WERI-Rb-1 (cell line): ENCODE results near the gene B3GNT7.

Experiments
- DNase-seq: peaks from one replicate; pipeline ENCODE4 v3.0.0-alpha.2; 2020
- H3K27ac ChIP-seq: fragments of 250-450 bp; sonication (Bioruptor Pico); 2 replicates; pipeline ENCODE4 v1.5.1; 2020; ENCODE audit warnings: mild to moderate bottlenecking, moderate library complexity
- H3K27me3 ChIP-seq: fragments of 250-450 bp; sonication (Bioruptor Pico); 2 replicates; pipeline ENCODE4 v1.5.1; 2021; ENCODE audit warnings: mild to moderate bottlenecking, low read depth, moderate library complexity; ENCODE audit not compliant: insufficient read depth, severe bottlenecking
- H3K36me3 ChIP-seq: fragments of 250-450 bp; sonication (Bioruptor Pico); 2 replicates; pipeline ENCODE4 v1.5.1; 2020; ENCODE audit warnings: mild to moderate bottlenecking, moderate library complexity
- H3K4me3 ChIP-seq: 2 replicates; pipeline ENCODE4 v1.5.1; 2011; ENCODE audit warnings: low read depth, mild to moderate bottlenecking, control low read depth, low read length
- H3K9me3 ChIP-seq: fragments of 250-450 bp; sonication (Bioruptor Pico); 2 replicates; pipeline ENCODE4 v1.5.1; 2021; ENCODE audit warnings: mild to moderate bottlenecking, moderate library complexity; ENCODE audit not compliant: severe bottlenecking
- TF ChIP-seq, protein P1 (sequence below): IDR thresholded peaks from 2 replicates; pipeline ENCODE4 v1.5.1; 2011; ENCODE audit warnings: low read depth, mild to moderate bottlenecking, control low read depth, inconsistent platforms, low read length

Gene B3GNT7

DNA sequence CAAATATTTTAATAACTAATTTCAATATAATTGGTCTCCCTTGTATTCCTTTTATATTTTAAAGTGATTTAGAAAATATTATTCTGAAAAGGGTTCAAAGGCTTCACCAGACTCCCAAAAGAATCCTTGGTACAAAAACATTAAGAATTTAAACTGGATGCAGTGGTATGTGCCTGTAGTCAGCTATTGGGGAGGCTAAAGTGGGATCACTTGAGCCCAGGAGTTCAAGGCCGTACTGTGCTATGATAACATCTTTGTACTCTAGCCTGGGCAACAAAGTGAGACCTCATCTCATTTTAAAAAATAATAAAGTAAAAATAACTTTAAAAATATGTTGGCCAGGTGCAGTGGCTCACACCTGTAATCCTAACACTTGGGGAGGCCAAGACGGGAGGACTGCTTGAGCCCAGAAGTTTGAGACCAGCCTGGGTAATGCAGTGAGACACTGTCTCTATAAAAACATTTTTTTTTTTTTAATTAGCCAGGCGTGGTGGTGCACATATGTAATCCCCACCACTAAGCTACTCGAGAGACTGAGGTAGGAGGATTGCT lies 54.1 kb downstream of the B3GNT7 start:
- H3K36me3 ChIP-seq: peaks cover 30% of the 10 kb centered on the region
- H3K27ac ChIP-seq: no peak overlapping the region
- H3K9me3 ChIP-seq: no peaks in the 10 kb centered on the region
- DNase-seq: no peak
- TF ChIP-seq, protein P1, sequence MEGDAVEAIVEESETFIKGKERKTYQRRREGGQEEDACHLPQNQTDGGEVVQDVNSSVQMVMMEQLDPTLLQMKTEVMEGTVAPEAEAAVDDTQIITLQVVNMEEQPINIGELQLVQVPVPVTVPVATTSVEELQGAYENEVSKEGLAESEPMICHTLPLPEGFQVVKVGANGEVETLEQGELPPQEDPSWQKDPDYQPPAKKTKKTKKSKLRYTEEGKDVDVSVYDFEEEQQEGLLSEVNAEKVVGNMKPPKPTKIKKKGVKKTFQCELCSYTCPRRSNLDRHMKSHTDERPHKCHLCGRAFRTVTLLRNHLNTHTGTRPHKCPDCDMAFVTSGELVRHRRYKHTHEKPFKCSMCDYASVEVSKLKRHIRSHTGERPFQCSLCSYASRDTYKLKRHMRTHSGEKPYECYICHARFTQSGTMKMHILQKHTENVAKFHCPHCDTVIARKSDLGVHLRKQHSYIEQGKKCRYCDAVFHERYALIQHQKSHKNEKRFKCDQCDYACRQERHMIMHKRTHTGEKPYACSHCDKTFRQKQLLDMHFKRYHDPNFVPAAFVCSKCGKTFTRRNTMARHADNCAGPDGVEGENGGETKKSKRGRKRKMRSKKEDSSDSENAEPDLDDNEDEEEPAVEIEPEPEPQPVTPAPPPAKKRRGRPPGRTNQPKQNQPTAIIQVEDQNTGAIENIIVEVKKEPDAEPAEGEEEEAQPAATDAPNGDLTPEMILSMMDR: no peak
- H3K4me3 ChIP-seq: no peak overlapping the region
- no peaks in the 10 kb centered on the region for H3K27me3 ChIP-seq

DNA sequence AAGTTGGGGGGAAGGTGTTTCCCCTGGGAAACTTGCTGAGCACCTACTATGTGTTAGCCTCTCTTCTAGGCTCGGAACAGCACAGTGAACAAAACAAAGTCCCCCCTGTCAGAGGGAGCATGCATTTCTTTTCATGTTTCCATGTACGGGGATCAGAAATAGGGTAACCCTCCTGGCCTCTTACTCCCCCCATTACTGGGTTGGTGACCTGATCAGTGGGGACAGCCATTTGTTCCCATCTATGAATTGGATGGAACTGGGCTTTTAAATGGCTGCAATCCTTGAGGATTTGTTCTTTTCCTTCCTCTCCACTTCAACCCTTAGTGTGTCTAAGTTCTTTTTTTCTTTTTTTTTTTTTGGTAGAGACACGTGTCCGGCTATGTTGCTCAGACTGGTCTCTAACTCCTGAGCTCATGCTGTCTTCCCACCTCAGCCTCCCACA lies 55.1 kb downstream of the B3GNT7 start:
- DNase-seq: no peak
- TF ChIP-seq, protein P1: no peak

More for the DNA sequence above, 55.1 kb downstream of the B3GNT7 start:
- Histone ChIP-seq H3K4me3 (no peak overlapping the region), H3K27me3 (no peaks in the 10 kb centered on the region), H3K9me3 (no peaks in the 10 kb centered on the region), H3K27ac (no peak overlapping the region), H3K36me3 (peaks cover 40% of the 10 kb centered on the region)
